Measurements from ENCODE around the gene E2F4. TPM values are rescaled to one million over a fixed set of nuclear protein-coding genes. Genes with fewer than 3 reads are reported as not detected.
A peak's percentile ranks its signal among the peaks of the same experiment; 100 is the strongest.

E2F4 gene
- 77.4 and 96.0 TPM in 2 replicates for total RNA-seq (2021)
- Bru-seq, nascent RNA = percentile 71 among the genes with signal in this experiment
- BruChase-seq, experiment 1, labeled RNA remaining after a 2-hour chase = percentile 80 among the genes with signal in this experiment
- BruChase-seq, experiment 2, labeled RNA remaining after a 6-hour chase = percentile 80 among the genes with signal in this experiment
- long read RNA-seq, transcript E2F4-208 (8 exons, 2,615 nt) = minor isoform, 5 of 217 reads
- long read RNA-seq, transcript E2F4-201 (10 exons, 2,096 nt) = major isoform, 144 of 217 reads
- long read RNA-seq, partial matches to known transcripts = 13 of 217 reads
- long read RNA-seq, other reads (novel, unspliced or antisense) = 55 of 217 reads

DNA sequence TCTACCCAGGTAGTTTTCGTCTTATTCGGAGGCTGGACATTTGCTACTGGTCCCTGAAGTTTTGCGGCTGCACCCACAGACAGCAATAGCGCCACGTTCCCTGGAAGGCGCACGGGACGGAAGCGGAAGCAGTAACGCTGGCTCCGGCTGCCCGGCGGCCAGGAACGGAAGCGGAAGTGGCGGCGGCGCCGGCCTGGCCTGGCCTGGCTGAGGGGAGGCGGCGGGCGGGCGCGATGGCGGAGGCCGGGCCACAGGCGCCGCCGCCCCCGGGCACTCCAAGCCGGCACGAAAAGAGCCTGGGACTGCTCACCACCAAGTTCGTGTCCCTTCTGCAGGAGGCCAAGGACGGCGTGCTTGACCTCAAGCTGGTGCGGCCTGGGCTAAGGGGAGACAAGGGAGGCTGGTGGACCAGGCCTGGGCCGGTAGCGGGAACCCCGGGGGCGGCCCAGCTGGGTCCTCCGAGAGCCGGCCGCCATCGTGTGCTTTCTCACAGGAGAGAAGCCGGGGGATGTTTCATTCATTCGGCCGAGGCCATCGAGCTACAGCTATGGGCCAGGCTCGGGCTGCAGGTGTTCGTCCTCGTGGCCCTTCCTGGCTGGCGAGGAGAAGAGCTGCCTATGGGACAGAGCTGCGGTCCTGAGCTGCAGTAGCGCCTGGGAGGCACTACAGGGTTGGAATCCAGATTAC, at the start of gene E2F4:
E2F4 (plus strand) TSS at position 161 of the 687 bp plus-strand sequence; CDS start at position 234, 73 bp downstream.
- POLR2A ChIA-PET (ENCODE audit: low non-redundant PET) = no interaction called here
- Histone ChIP-seq H3K36me3 (ENCODE audit: insufficient read depth, low read length, poor library complexity, severe bottlenecking) (peaks cover 39% of the 10 kb centered on the region), H3K4me1 (ENCODE audit: insufficient read depth, low read length, poor library complexity, severe bottlenecking) (peaks cover 18% of the 10 kb centered on the region), H3K27me3 (replicated peaks; ENCODE audit: insufficient read depth, low read depth, low read length, poor library complexity) (no peaks in the 10 kb centered on the region), H3K27ac (ENCODE audit: low read depth, low read length, poor library complexity, severe bottlenecking) (peak within 1 kb of the TSS; percentile 85), H3K4me3 (ENCODE audit: low read depth, low read length, poor library complexity, severe bottlenecking) (peak within 1 kb of the TSS; percentile 98), H3K9me3 (ENCODE audit: low read depth, low read length, poor library complexity, severe bottlenecking) (no peaks in the 10 kb centered on the region)
- peak; percentile 95 for DNase-seq (ENCODE audit: low spot score)
- TSS peak; percentile 58 for BruUV-seq (replicated peaks)
- intact Hi-C loops (cut with micrococcal nuclease; ENCODE audit: unreplicated experiment) = no loop called here
- CTCF ChIA-PET = interaction anchor here (0.6 kb wide), 1 partner anchor 135 kb away, joined by 3 read pairs; the partner anchor contains the start of genes KCTD19 and LRRC36
- no peak for TF ChIP-seq CTCF (conservative IDR thresholded peaks at IDR 0.05; ENCODE audit: low read depth, low read length)
- no peak for TF ChIP-seq EZH2 (IDR thresholded peaks at IDR 0.05; ENCODE audit: borderline replicate concordance, low read depth, low read length, poor library complexity, severe bottlenecking)

- Histone ChIP-seq H3K36me3 (ENCODE audit: insufficient read depth, low read length, poor library complexity, severe bottlenecking) (peaks cover 75% of the 10 kb centered on the region), H3K4me3 (ENCODE audit: low read depth, low read length, poor library complexity, severe bottlenecking) (no peak overlapping the region), H3K27me3 (replicated peaks; ENCODE audit: insufficient read depth, low read depth, low read length, poor library complexity) (no peaks in the 10 kb centered on the region), H3K9me3 (ENCODE audit: low read depth, low read length, poor library complexity, severe bottlenecking) (no peaks in the 10 kb centered on the region), H3K4me1 (ENCODE audit: insufficient read depth, low read length, poor library complexity, severe bottlenecking) (no peaks in the 10 kb centered on the region), H3K27ac (ENCODE audit: low read depth, low read length, poor library complexity, severe bottlenecking) (no peak overlapping the region)
- intact Hi-C loops (cut with micrococcal nuclease; ENCODE audit: unreplicated experiment) = no loop called here
- no peak for DNase-seq (ENCODE audit: low spot score)
- TF ChIP-seq CTCF (conservative IDR thresholded peaks at IDR 0.05; ENCODE audit: low read depth, low read length) = no peak
- no peak for TF ChIP-seq EZH2 (IDR thresholded peaks at IDR 0.05; ENCODE audit: borderline replicate concordance, low read depth, low read length, poor library complexity, severe bottlenecking)
- CTCF ChIA-PET = no interaction called here
- BruUV-seq (replicated peaks) = no TSS peak
- POLR2A ChIA-PET (ENCODE audit: low non-redundant PET) = no interaction called here
Measured at GRCh38 chr16:67142342-67142741, 49.6 kb upstream of the E2F4 start.

DNA sequence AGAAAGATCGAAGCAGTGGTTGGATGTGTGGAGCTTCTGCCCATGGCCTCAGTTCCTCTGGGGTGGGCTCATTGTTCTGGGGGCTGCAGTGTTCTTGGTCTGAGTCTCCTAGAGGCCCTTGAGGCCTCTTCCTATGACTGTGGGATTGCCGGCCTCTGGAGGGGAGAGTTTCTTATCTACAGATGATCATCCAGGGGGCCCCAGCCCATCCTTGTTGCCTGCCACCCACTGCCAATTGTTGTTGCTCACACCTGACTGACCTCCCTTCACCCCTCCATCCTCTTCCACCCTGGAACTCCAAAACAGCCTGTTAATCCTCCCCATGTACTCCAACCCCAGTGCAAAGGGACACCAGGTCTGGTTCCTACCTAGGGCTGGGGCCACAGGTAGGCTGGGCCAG, 47.0 kb upstream of the E2F4 start:
- no TSS peak for BruUV-seq (replicated peaks)
- ChIA-PET CTCF (interaction anchor here (0.8 kb wide), 1 partner anchor 10 kb away, joined by 4 read pairs; no protein-coding TSS in a partner anchor), POLR2A (ENCODE audit: low non-redundant PET) (no interaction called here)
- H3K4me3 ChIP-seq (ENCODE audit: low read depth, low read length, poor library complexity, severe bottlenecking) = no peak overlapping the region
- no peak for DNase-seq (ENCODE audit: low spot score)
- intact Hi-C loops (cut with micrococcal nuclease; ENCODE audit: unreplicated experiment) = no loop called here
- no peaks in the 10 kb centered on the region for H3K4me1 ChIP-seq (ENCODE audit: insufficient read depth, low read length, poor library complexity, severe bottlenecking)
- no peaks in the 10 kb centered on the region for H3K27me3 ChIP-seq (replicated peaks; ENCODE audit: insufficient read depth, low read depth, low read length, poor library complexity)
- H3K9me3 ChIP-seq (ENCODE audit: low read depth, low read length, poor library complexity, severe bottlenecking) = no peaks in the 10 kb centered on the region
- no peak for TF ChIP-seq EZH2 (IDR thresholded peaks at IDR 0.05; ENCODE audit: borderline replicate concordance, low read depth, low read length, poor library complexity, severe bottlenecking)
- peaks cover 85% of the 10 kb centered on the region for H3K36me3 ChIP-seq (ENCODE audit: insufficient read depth, low read length, poor library complexity, severe bottlenecking)
- no peak overlapping the region for H3K27ac ChIP-seq (ENCODE audit: low read depth, low read length, poor library complexity, severe bottlenecking)

Measured in A673 (cell line).